Left forelimb (tissue), 1 donor: ENCODE data around the gene IQSEC1.
"Not testable (repeated sequence)": the region's sequence is repeated elsewhere in the genome, so short reads cannot be mapped to it uniquely, and the experiment has no call there.

ENCODE experiments used
- DNase-seq: peaks from one replicate; pipeline ENCODE4 v3.0.0-alpha.2; 2018; ENCODE audit warnings: low spot score

IQSEC1 gene

DNA sequence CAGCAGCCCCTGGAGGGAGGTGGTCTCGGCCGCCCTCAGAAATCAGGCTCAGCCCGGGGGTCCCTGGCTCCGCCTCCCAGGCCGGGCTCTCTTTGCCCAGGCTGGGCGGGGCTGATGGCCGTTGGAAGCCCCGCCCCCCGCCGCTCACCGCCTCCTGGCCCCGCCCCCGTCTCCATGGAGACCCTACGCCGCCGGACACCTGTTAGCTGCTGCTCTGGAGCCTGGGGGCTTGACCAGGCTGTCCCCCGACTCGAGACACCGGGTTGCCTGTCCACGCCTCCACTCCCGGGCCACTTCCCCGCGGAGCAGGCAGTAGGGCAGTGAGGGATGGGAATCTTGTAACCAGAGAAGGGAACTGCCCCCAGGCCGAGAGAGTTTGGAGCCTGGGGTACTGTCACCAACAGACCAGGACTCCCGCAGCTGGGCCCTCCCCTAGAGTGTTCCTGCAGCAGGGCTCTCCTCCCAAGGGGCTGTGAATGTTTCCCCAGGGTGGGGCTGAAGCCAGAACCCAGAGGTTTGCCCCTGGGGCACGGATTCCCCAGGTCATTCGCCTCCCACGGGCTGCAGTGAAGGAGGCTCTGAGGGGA is 204.1 kb downstream of the IQSEC1 start:
- no peak for DNase-seq

- DNase-seq: peak; percentile 88
Observed at GRCh38 chr3:12868039-12869034, 204.9 kb downstream of the IQSEC1 start.

DNA sequence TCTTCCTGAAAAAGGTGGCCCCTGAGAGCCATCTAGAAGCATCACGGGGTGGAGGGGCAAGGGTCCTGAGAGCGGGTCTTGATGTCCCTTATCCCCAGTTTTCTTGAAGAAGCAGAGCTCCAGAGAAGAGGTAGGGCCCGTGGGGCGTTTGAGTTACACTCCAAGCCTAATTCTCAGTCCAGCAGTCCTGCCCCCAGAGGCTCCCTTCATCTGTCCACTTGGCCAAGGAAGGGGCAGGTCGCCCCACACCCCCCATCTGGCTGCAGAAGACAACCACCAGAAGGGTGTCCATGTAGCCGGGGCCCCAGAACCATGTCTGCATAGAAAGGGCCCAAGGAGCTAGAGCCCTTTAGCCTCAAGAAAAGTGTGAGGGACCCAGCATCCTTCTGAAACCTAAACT is 206.4 kb downstream of the IQSEC1 start:
- DNase-seq: no peak

DNA sequence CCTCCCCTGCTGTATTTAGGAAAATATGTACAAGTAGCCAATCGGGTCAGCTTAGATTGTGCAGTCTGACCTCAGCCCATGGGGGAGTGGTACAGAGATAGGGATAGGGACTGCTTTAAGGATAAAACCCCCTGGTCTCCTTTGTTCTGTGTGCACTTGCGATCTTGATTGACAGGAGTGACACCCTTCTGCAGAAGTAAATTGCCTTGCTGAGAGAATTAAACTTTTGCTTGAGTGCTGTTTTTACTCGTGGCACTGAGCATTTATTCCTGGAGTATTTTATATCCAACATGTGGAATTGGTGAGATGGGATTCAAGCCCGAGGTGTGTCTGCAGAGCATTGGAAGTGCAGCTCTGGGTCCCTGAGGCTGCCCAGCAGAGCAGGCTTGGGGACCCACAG is 208.0 kb downstream of the IQSEC1 start:
- DNase-seq: no peak

DNA sequence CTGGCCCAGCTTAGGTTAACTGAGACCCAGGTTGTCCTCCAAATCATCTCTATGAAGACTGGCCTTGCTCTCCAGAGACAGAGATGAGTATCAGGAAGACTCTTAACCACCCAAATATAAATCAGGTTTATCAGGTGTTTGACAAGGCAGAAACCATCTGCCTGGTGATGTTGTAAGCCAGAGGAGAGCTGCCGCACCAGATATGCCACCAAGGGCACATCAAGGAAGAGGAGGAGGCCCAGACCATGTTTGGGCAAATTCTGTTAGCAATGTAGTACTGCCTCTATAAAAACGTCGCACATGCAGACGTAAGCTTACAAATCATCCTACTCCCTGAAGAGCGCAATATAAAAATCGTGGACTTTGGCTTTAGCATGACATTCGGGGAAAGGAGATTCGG is 210.8 kb downstream of the IQSEC1 start:
- no peak for DNase-seq

- no peak for DNase-seq
Observed at GRCh38 chr3:12861611-12862010, 211.6 kb downstream of the IQSEC1 start.

- DNase-seq: no peak
Observed at GRCh38 chr3:12859840-12860239, 213.4 kb downstream of the IQSEC1 start.

GRCh38 chr3:12856626-12857025 is 216.6 kb downstream of the IQSEC1 start:
- DNase-seq: no peak

- no peak for DNase-seq
Observed at GRCh38 chr3:12854565-12854964, 218.7 kb downstream of the IQSEC1 start.

GRCh38 chr3:12853847-12854246 is 219.4 kb downstream of the IQSEC1 start:
- not testable (repeated sequence) for DNase-seq

DNA sequence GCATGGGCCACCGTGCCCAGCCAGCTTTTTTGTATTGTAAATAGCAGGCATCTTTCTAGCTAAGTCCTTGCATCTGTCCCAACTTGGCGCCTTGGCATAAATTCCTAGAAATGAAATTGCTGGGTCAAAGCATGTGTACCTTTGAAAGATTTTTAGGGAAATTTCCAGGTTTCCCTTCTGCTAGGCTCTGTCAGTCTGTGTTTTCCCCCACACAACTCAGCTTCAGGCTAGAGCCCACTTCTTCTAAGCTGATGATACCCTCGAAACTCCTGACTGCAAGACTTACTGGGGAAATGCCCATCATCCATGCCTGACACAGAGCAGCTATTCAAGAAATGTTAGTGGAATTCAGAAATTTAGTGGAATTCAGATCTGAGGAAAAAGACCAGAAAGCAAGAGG is 221.0 kb downstream of the IQSEC1 start:
- DNase-seq: no peak
